ENCODE measurements around the gene GIT2.

The GIT2 gene

GRCh38 chr12:110038741-110039084 lies 42.5 kb upstream of the GIT2 start:
- TF ChIP-seq EZH2 (IDR thresholded peaks at IDR 0.05; ENCODE audit: borderline replicate concordance, low read depth, low read length, severe bottlenecking) = no peak
- TF ChIP-seq CTCF (IDR thresholded peaks at IDR 0.05; ENCODE audit: borderline replicate concordance, extremely low read depth, low read length, poor library complexity, severe bottlenecking) = no peak
- no peaks in the 10 kb centered on the region for H3K27me3 ChIP-seq (ENCODE audit: insufficient read depth, low read length, poor library complexity)
- H3K9me3 ChIP-seq (ENCODE audit: insufficient read depth, low read length, severe bottlenecking) = no peaks in the 10 kb centered on the region
- ATAC-seq (ENCODE audit: insufficient read depth, low read depth) (no peak), DNase-seq (no peak)
- H3K36me3 ChIP-seq (ENCODE audit: insufficient read depth, low read length) = peaks cover 75% of the 10 kb centered on the region
- no peak overlapping the region for H3K4me3 ChIP-seq (ENCODE audit: low read depth in 1 of 2, low read length in 2 of 2)
- H3K4me1 ChIP-seq (ENCODE audit: insufficient read depth, low read length) = no peaks in the 10 kb centered on the region
- 0 out of 2 replicates have a peak, but pooled peaks cover 6% of the 10 kb centered on the region for H4K20me1 ChIP-seq (ENCODE audit: insufficient read depth, low read length)
- peaks cover 5% of the 10 kb centered on the region; the same call in 1 of the 2 replicates for H3K79me2 ChIP-seq (ENCODE audit: insufficient read depth, low read length)
- no peak overlapping the region for H3K9ac ChIP-seq (ENCODE audit: low read depth, low read length)
- H2AFZ ChIP-seq (ENCODE audit: low read depth, low read length) = no peak overlapping the region
- no peak overlapping the region for H3K27ac ChIP-seq (ENCODE audit: low read length)
- no peak overlapping the region for H3K4me2 ChIP-seq (ENCODE audit: insufficient read depth, low read length)

- Histone ChIP-seq H3K4me1 (ENCODE audit: insufficient read depth, low read length) (no peaks in the 10 kb centered on the region), H3K79me2 (ENCODE audit: insufficient read depth, low read length) (peaks cover 2% of the 10 kb centered on the region; the same call in 1 of the 2 replicates), H3K36me3 (ENCODE audit: insufficient read depth, low read length) (peaks cover 80% of the 10 kb centered on the region), H3K9ac (ENCODE audit: low read depth, low read length) (no peak overlapping the region), H2AFZ (ENCODE audit: low read depth, low read length) (no peak overlapping the region), H3K27ac (ENCODE audit: low read length) (no peak overlapping the region), H3K4me3 (ENCODE audit: low read depth in 1 of 2, low read length in 2 of 2) (no peak overlapping the region), H4K20me1 (ENCODE audit: insufficient read depth, low read length) (0 out of 2 replicates have a peak, but pooled peaks cover 6% of the 10 kb centered on the region), H3K4me2 (ENCODE audit: insufficient read depth, low read length) (no peak overlapping the region), H3K27me3 (ENCODE audit: insufficient read depth, low read length, poor library complexity) (no peaks in the 10 kb centered on the region), H3K9me3 (ENCODE audit: insufficient read depth, low read length, severe bottlenecking) (no peaks in the 10 kb centered on the region)
- no peak for TF ChIP-seq EZH2 (IDR thresholded peaks at IDR 0.05; ENCODE audit: borderline replicate concordance, low read depth, low read length, severe bottlenecking)
- TF ChIP-seq CTCF (IDR thresholded peaks at IDR 0.05; ENCODE audit: borderline replicate concordance, extremely low read depth, low read length, poor library complexity, severe bottlenecking) = no peak
- ATAC-seq (ENCODE audit: insufficient read depth, low read depth) = no peak
- DNase-seq = no peak
Measured at GRCh38 chr12:110037315-110037714, 41.1 kb upstream of the GIT2 start.

GRCh38 chr12:110035534-110036104 lies 39.5 kb upstream of the GIT2 start:
- Histone ChIP-seq H3K36me3 (ENCODE audit: insufficient read depth, low read length) (peaks cover 77% of the 10 kb centered on the region), H3K4me2 (ENCODE audit: insufficient read depth, low read length) (no peak overlapping the region), H3K27me3 (ENCODE audit: insufficient read depth, low read length, poor library complexity) (no peaks in the 10 kb centered on the region), H2AFZ (ENCODE audit: low read depth, low read length) (no peak overlapping the region), H3K79me2 (ENCODE audit: insufficient read depth, low read length) (no peaks in the 10 kb centered on the region; the same call in 1 of the 2 replicates), H3K4me1 (ENCODE audit: insufficient read depth, low read length) (no peaks in the 10 kb centered on the region), H3K9ac (ENCODE audit: low read depth, low read length) (no peak overlapping the region), H4K20me1 (ENCODE audit: insufficient read depth, low read length) (0 out of 2 replicates have a peak, but pooled peaks cover 6% of the 10 kb centered on the region), H3K27ac (ENCODE audit: low read length) (no peak overlapping the region), H3K9me3 (ENCODE audit: insufficient read depth, low read length, severe bottlenecking) (no peaks in the 10 kb centered on the region), H3K4me3 (ENCODE audit: low read depth in 1 of 2, low read length in 2 of 2) (no peak overlapping the region)
- no peak for TF ChIP-seq CTCF (IDR thresholded peaks at IDR 0.05; ENCODE audit: borderline replicate concordance, extremely low read depth, low read length, poor library complexity, severe bottlenecking)
- no peak for TF ChIP-seq EZH2 (IDR thresholded peaks at IDR 0.05; ENCODE audit: borderline replicate concordance, low read depth, low read length, severe bottlenecking)
- DNase-seq (no peak), ATAC-seq (ENCODE audit: insufficient read depth, low read depth) (no peak)
